ENCODE results near the gene CCDC66.

Gene CCDC66

DNA sequence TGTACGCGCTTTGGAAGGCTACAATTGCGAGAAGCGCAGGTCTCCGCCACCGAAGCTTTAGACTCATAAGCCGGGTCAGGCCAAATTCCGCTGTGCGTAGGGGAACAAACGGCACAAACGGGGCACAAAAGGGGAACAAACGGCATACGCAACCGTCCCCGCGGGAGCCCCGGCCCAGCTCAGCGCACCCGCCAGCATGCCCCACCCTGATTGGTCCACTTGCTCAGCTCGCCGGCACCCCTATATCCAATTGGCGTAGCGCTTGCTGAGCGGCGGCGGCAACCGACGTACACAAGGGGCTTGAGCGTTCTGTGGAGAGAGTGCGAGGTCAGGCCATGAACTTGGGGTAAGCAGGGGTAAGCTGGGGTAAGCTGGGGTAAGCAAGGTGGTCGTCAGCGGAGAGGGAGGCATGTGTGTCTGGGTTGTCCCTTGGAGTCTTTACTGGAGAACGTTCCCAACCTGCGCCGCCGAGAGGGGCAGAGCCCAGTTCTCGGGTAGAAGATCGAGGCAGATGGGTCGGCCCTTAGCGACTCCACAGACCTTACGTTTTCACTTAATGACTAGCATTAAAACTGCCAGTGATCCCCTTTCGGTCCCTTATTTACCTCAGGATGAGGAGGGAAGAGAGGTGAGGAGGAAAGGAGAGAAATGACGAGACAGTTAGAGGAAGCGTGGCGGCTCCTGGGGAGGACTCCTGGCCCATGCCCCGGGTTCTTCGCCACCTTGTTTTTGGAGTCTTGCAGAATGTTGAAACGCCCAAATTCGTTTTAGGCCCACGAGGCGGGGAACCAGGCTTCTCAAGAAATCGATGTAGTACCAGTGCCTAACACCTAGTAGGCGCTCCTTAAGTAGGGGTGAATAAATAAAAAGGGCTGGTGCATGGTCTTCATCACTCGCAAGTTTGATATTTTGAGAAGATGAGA, at the start of gene CCDC66:
Gene CCDC66, plus strand, starts transcription at position 268 of the 923 bp plus-strand sequence. Its CDS starts 68 bp downstream, at position 336.
- peak; percentile 68 for DNase-seq (ENCODE audit: low read depth)
- H3K4me3 ChIP-seq (ENCODE audit: control insufficient read depth, low read depth, low read length), result peak within 1 kb of the TSS; percentile 85
- TF ChIP-seq, protein P1, sequence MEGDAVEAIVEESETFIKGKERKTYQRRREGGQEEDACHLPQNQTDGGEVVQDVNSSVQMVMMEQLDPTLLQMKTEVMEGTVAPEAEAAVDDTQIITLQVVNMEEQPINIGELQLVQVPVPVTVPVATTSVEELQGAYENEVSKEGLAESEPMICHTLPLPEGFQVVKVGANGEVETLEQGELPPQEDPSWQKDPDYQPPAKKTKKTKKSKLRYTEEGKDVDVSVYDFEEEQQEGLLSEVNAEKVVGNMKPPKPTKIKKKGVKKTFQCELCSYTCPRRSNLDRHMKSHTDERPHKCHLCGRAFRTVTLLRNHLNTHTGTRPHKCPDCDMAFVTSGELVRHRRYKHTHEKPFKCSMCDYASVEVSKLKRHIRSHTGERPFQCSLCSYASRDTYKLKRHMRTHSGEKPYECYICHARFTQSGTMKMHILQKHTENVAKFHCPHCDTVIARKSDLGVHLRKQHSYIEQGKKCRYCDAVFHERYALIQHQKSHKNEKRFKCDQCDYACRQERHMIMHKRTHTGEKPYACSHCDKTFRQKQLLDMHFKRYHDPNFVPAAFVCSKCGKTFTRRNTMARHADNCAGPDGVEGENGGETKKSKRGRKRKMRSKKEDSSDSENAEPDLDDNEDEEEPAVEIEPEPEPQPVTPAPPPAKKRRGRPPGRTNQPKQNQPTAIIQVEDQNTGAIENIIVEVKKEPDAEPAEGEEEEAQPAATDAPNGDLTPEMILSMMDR (IDR thresholded peaks at IDR 0.05; ENCODE audit: control insufficient read depth, insufficient read depth, low read depth, low read length, missing control alignments), result peak; percentile 69

DNA sequence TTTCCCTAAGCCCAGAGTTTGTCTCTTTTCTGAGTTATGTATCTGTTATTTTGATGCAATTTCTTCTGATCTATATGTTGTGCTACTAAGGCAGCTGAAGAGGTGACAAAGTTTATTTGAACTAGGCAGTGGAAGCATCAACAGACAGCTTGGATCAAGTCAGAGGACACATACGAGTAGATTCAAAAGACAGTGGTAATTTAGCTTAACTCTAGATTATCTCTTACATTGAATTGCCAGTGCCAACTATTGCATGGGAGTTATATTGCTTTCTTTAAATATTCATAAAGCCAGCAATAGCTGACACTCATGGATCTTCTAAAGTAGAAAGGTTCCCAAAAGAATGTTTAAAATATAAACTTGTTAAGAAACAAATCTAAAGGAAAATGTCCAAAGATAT, 37.3 kb upstream of the CCDC66 start:
- TF ChIP-seq, protein P1 (IDR thresholded peaks at IDR 0.05; ENCODE audit: control insufficient read depth, insufficient read depth, low read depth, low read length, missing control alignments), result no peak
- H3K4me3 ChIP-seq (ENCODE audit: control insufficient read depth, low read depth, low read length), result no peak overlapping the region
- no peak for DNase-seq (ENCODE audit: low read depth)

DNA sequence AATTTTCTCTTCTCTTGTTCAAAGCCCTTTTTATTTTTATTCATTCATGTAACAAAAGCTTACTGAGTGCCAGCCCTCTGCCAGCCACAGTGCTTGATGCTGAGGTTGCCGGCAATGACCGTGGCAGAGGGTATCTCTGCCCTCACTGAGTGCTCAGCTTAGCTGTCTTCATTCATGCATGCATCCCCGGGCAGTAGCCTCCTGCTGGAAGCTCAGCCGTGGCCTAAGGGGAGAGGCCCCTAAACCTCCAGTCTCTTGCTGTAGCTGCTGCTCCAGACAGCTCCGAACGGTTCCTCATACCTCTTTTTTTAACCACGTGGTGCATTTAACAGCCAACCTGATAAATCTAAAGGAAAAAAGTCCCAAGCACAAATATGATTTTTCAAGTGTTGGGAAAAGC, 34.6 kb upstream of the CCDC66 start:
- H3K4me3 ChIP-seq (ENCODE audit: control insufficient read depth, low read depth, low read length), result no peak overlapping the region
- TF ChIP-seq, protein P1 (IDR thresholded peaks at IDR 0.05; ENCODE audit: control insufficient read depth, insufficient read depth, low read depth, low read length, missing control alignments), result no peak
- no peak for DNase-seq (ENCODE audit: low read depth)

DNA sequence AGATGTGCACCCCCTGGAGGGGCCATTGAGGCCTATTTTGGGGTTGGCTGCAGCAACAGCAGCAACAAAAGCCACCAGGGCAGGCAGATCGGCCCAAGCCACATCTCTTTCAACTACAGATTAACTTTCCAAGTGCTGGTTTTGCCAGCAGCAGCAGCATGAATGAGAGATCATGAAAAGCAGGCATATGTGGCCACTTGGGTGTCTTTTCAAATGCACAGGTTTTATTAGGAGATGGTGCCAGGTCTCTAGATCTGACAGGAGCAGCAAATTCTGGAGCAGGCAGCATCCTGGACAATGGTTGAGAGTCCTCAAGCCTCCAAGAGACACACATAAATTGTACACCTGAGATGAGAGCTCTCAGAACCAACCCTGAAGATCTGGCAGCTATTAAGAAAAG, 31.7 kb upstream of the CCDC66 start:
- DNase-seq (ENCODE audit: low read depth), result no peak
- no peak overlapping the region for H3K4me3 ChIP-seq (ENCODE audit: control insufficient read depth, low read depth, low read length)
- TF ChIP-seq, protein P1 (IDR thresholded peaks at IDR 0.05; ENCODE audit: control insufficient read depth, insufficient read depth, low read depth, low read length, missing control alignments), result no peak

DNA sequence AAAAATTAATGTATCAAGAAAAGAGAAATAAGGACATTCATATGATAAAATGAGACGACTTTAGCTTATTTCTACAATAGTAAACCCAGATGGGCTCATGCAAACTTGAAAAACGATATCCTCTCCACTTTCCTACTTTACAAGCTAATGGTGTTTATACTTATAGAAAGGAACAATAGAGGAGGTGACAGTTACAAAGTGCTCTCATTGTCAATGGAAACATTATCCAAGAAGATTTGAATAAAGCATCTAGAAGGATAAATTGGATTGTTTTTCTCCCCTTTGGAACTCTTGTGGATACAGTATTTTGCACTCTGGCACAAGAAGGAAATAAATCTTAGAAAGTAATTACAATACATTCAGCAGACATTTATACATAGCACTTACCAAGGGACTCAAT, 20.2 kb upstream of the CCDC66 start:
- H3K4me3 ChIP-seq (ENCODE audit: control insufficient read depth, low read depth, low read length), result no peak overlapping the region
- no peak for DNase-seq (ENCODE audit: low read depth)
- TF ChIP-seq, protein P1 (IDR thresholded peaks at IDR 0.05; ENCODE audit: control insufficient read depth, insufficient read depth, low read depth, low read length, missing control alignments), result no peak

DNA sequence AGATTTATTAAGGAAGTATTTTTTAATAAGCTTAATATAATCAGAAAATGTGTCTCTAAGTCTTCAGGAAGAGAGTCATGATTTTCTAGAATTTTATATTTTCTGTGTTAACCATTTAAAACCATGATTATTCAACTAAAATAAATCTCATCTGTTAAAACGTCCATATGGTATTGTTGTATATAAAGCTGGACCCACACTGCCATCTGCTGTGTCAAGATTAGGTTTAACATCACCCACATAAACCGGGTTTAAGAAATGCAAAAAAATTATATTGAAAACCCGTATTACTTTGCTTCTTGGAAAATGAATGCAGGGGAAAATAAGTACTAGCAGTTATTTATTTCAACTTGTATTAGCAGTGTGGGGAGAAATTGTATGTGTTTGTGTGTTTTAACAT, 9.5 kb upstream of the CCDC66 start:
- no peak for DNase-seq (ENCODE audit: low read depth)
- no peak overlapping the region for H3K4me3 ChIP-seq (ENCODE audit: control insufficient read depth, low read depth, low read length)
- TF ChIP-seq, protein P1 (IDR thresholded peaks at IDR 0.05; ENCODE audit: control insufficient read depth, insufficient read depth, low read depth, low read length, missing control alignments), result no peak
